HEK293T (cell line): Measurements from ENCODE around the gene PPM1L.

Experiments
- ARNT ChIP-seq: fragments of 450-650 bp; IDR thresholded peaks from 2 replicates; pipeline ENCODE4 v1.6.1; 2017; ENCODE audit warnings: mild to moderate bottlenecking
- BHLHE40 ChIP-seq: fragments of 450-650 bp; IDR thresholded peaks from 2 replicates; pipeline ENCODE4 v1.6.1; 2016; ENCODE audit warnings: mild to moderate bottlenecking, moderate library complexity, borderline replicate concordance
- CTBP1 ChIP-seq: fragments of 450-650 bp; IDR thresholded peaks from 2 replicates; pipeline ENCODE4 v1.6.1; 2016; ENCODE audit warnings: borderline replicate concordance
- ELF4 ChIP-seq: fragments of 450-650 bp; IDR thresholded peaks from 2 replicates; pipeline ENCODE4 v1.6.1; 2017; ENCODE audit warnings: antibody characterized with exemption
- FOXA1 ChIP-seq: fragments of 450-650 bp; IDR thresholded peaks from 2 replicates; pipeline ENCODE4 v1.6.1; 2016; ENCODE audit warnings: mild to moderate bottlenecking
- FOXK2 ChIP-seq: fragments of 450-650 bp; IDR thresholded peaks from 2 replicates; pipeline ENCODE4 v1.6.1; 2016; ENCODE audit warnings: mild to moderate bottlenecking
- FOXM1 ChIP-seq: fragments of 450-650 bp; IDR thresholded peaks from 2 replicates; pipeline ENCODE4 v1.6.1; 2017; ENCODE audit warnings: mild to moderate bottlenecking, borderline replicate concordance
- HDGF ChIP-seq: fragments of 450-650 bp; IDR thresholded peaks from 2 replicates; pipeline ENCODE4 v1.6.1; 2017; ENCODE audit warnings: antibody characterized with exemption, borderline replicate concordance
- LEF1 ChIP-seq: fragments of 450-650 bp; IDR thresholded peaks from 2 replicates; pipeline ENCODE4 v1.6.1; 2017; ENCODE audit warnings: mild to moderate bottlenecking, borderline replicate concordance
- NFRKB ChIP-seq: fragments of 450-650 bp; IDR thresholded peaks from 2 replicates; pipeline ENCODE4 v1.6.1; 2016; ENCODE audit warnings: mild to moderate bottlenecking, moderate library complexity
- SP1 ChIP-seq: fragments of 450-650 bp; IDR thresholded peaks from 2 replicates; pipeline ENCODE4 v1.6.1; 2017
- SUZ12 ChIP-seq: fragments of 450-650 bp; IDR thresholded peaks from 2 replicates; pipeline ENCODE4 v1.6.1; 2016; ENCODE audit warnings: mild to moderate bottlenecking
- TARDBP ChIP-seq: fragments of 450-650 bp; IDR thresholded peaks from 2 replicates; pipeline ENCODE4 v1.6.1; 2016
- TF ChIP-seq, protein P1 (sequence below): fragments of 450-650 bp; IDR thresholded peaks from 2 replicates; pipeline ENCODE4 v1.6.1; 2016

- TF ChIP-seq HDGF (no peak), SP1 (no peak), TARDBP (no peak), ELF4 (no peak), FOXK2 (no peak), NFRKB (no peak), FOXA1 (no peak), FOXM1 (no peak), BHLHE40 (no peak), SUZ12 (no peak), CTBP1 (no peak), ARNT (no peak), LEF1 (no peak)
- TF ChIP-seq, protein P1, sequence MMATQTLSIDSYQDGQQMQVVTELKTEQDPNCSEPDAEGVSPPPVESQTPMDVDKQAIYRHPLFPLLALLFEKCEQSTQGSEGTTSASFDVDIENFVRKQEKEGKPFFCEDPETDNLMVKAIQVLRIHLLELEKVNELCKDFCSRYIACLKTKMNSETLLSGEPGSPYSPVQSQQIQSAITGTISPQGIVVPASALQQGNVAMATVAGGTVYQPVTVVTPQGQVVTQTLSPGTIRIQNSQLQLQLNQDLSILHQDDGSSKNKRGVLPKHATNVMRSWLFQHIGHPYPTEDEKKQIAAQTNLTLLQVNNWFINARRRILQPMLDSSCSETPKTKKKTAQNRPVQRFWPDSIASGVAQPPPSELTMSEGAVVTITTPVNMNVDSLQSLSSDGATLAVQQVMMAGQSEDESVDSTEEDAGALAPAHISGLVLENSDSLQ, result no peak
These were observed 118.7 kb downstream of the PPM1L start for GRCh38 chr3:160874736-160875135.
